Mucosa of descending colon (tissue), 3 donors: ENCODE results near the gene TRIM69. TPM values are rescaled to one million over a fixed set of nuclear protein-coding genes. Genes with fewer than 3 reads are reported as not detected.

Experiments used
- ATAC-seq: fragments of 200-7000 bp; cut with Tn5 transposase; one replicate; pipeline ENCODE4 v1.9.1; 2020; ENCODE audit warnings: mild to moderate bottlenecking, moderate library complexity
- DNase-seq, 3 donors: peaks; one replicate each; pipeline ENCODE4 v3.0.0-alpha.2; 2020
- H3K36me3 ChIP-seq: fragments of 200-600 bp; one replicate; pipeline ENCODE4 v1.8.0; 2021; ENCODE audit warnings: low read depth, mild to moderate bottlenecking
- H3K4me1 ChIP-seq: fragments of 200-600 bp; one replicate; pipeline ENCODE4 v1.8.0; 2021; ENCODE audit warnings: low read depth, mild to moderate bottlenecking
- H3K4me3 ChIP-seq: fragments of 200-600 bp; one replicate; pipeline ENCODE4 v1.8.0; 2021; ENCODE audit warnings: mild to moderate bottlenecking
- H3K9me3 ChIP-seq: fragments of 200-600 bp; one replicate; pipeline ENCODE4 v1.8.0; 2021; ENCODE audit warnings: mild to moderate bottlenecking
- intact Hi-C, 2 donors: fragments of 100-400 bp; cut with DNase I in 1 of 2; cut with micrococcal nuclease in 1 of 2; formaldehyde crosslinking; loops; one replicate each; pipeline versions ENCODE4 v1.11.0 to v1.11.1; 2022; cut with DNase I, micrococcal nuclease
- total RNA-seq, 3 donors: library from RNA; stranded (reverse); fragmentation: NEBNext Ultra II Directional in 2 of 3; extraction: Animal tissue kit (Norgen Biotek cat#: 25700) in 2 of 3; gene quantifications; one replicate each; pipeline versions ENCODE4 v1.2.1 to v1.2.4, GENCODE V29; 2021 to 2023
- TF ChIP-seq, protein P1 (sequence below): fragments of 200-600 bp; IDR thresholded peaks from one replicate; pipeline ENCODE4 v1.8.0; 2022; ENCODE audit warnings: antibody characterized with exemption, mild to moderate bottlenecking
- donor health status: DM: no; HTN: no; CAD: no; lungs with moderate emphysema.
- donor health status: DM: no; HTN: no; CAD: no.
- donor health status: DM: no; HTN: yes; CAD: no.

TRIM69 gene
- total RNA-seq, 3 donors from 2014 or later = 20.8 to 41.9 (median 21.5) TPM

DNA sequence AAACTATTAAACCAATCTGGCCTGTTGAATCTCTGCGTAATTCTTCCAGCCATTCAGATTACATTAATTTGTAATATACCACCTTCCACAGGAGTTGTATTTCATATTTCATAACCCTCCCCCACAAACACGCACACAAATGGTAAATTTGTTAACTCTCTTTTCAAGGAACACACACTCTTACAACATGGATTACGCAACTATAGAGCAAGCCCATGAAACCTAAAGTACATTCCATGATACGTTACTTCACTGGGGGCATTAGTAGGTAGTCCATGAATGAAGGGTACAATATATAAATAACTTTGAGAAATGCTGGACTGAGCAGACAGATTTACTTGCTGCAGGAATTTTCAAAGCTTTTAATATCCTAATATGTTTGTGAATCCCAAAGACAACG, 65.0 kb downstream of the TRIM69 start:
- DNase-seq = no peak
- Histone ChIP-seq H3K9me3 (no peaks in the 10 kb centered on the region), H3K4me1 (no peaks in the 10 kb centered on the region), H3K4me3 (no peak overlapping the region), H3K36me3 (no peaks in the 10 kb centered on the region)
- ATAC-seq = no peak
- intact Hi-C loops = no loop called here
- TF ChIP-seq, protein P1, sequence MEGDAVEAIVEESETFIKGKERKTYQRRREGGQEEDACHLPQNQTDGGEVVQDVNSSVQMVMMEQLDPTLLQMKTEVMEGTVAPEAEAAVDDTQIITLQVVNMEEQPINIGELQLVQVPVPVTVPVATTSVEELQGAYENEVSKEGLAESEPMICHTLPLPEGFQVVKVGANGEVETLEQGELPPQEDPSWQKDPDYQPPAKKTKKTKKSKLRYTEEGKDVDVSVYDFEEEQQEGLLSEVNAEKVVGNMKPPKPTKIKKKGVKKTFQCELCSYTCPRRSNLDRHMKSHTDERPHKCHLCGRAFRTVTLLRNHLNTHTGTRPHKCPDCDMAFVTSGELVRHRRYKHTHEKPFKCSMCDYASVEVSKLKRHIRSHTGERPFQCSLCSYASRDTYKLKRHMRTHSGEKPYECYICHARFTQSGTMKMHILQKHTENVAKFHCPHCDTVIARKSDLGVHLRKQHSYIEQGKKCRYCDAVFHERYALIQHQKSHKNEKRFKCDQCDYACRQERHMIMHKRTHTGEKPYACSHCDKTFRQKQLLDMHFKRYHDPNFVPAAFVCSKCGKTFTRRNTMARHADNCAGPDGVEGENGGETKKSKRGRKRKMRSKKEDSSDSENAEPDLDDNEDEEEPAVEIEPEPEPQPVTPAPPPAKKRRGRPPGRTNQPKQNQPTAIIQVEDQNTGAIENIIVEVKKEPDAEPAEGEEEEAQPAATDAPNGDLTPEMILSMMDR = no peak

DNA sequence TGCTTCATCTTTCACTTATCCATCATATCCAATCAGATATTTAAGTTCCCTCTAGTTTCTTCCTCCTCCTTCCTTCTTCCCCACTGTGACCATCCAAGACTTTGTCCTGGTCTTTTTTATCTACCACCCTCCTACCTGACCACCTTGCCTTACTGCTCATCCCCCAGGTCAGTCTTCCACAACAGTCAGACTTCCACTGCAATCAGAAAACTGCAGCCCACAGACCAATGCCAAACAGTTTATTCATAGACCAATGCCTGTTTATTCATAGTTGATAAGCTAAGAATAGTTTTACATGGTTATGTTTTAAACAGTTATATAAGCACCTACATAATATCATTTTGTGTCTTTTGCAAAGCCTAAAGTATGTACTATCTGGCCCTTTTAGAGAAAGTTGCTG, 65.5 kb downstream of the TRIM69 start:
- DNase-seq (no peak), ATAC-seq (no peak)
- H3K4me1 ChIP-seq = no peaks in the 10 kb centered on the region
- intact Hi-C loops = no loop called here
- no peaks in the 10 kb centered on the region for H3K36me3 ChIP-seq
- TF ChIP-seq, protein P1 = no peak
- H3K4me3 ChIP-seq = no peak overlapping the region
- H3K9me3 ChIP-seq = no peaks in the 10 kb centered on the region

DNA sequence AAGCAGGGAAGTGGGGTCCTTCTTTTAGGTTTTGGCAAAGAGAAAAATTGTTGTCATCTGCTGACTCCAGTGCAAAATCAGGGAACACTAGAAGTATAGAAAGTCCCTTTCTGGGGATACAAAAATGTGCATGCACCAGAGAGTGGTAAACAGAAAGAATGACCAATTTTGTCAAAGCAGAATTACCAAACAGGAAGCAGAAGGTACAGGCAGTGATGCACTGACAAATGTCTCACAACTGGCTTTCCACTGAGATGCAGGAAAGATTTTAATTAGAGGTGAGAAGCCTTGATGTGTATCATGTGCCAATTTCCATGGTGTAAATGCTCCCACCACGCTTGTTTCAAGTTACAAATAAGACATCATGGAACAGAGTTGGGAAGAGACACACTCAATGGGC, 66.0 kb downstream of the TRIM69 start:
- no peaks in the 10 kb centered on the region for H3K9me3 ChIP-seq
- no peak for ATAC-seq
- TF ChIP-seq, protein P1 = no peak
- no peaks in the 10 kb centered on the region for H3K4me1 ChIP-seq
- intact Hi-C loops = no loop called here
- DNase-seq = no peak
- H3K4me3 ChIP-seq = no peak overlapping the region
- no peaks in the 10 kb centered on the region for H3K36me3 ChIP-seq

DNA sequence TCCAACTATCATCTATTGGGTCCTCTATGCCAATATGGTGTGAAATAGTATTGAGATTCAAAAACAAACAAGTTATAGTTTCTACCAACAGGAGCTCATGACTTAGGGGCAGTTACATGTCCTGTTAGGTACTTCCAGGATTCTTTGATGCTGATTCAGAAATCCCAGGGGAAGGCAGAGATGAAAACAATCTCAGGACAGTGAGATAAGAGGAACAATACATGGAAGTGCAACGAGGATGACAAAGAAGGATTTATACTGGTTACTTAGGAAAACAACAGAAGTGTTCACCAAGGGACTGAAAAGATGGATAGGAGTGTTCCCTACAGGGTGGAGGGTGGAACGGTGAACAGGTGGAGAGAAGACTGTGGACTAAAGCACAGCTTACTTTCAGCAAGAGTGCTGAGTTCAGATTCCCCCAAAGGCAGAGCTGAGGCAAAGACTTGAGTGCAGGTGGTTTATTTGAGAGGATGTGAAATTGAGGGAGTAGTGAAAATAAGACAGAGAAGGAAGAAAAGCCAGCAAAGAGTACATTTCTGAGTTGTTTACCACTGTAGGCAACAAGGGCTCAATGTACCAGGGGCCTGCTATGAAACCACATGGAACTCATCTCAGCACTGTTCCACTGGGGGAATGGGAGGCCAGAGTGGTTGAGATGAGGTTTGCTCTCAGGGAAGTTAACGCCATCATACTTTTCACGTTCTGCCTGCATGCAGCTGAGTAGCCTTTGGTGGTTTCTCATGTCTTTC, 68.1 kb downstream of the TRIM69 start:
- Histone ChIP-seq H3K36me3 (no peaks in the 10 kb centered on the region), H3K4me1 (no peaks in the 10 kb centered on the region), H3K9me3 (no peaks in the 10 kb centered on the region), H3K4me3 (no peak overlapping the region)
- intact Hi-C loops = no loop called here
- DNase-seq = no peak
- TF ChIP-seq, protein P1 = no peak
- ATAC-seq = no peak

DNA sequence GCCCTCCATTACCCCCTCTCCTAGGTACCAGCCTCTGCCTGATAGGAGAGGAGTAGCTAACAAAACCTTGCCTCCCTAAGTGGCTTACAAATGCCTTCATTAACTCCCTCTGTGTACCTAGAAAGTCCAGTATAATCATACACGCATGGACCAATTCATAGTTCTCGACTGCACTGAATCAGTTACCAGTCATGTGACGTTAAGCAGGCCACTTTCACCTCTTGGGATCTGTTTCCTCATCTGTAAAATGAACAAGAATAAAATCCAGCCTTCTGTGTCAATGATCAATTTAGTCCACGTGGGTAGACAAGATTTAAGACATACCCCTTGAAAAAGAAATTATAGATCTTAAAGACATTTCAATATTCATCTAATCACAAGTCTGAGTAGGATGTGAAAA, 72.2 kb downstream of the TRIM69 start:
- no peaks in the 10 kb centered on the region for H3K9me3 ChIP-seq
- no peak overlapping the region for H3K4me3 ChIP-seq
- DNase-seq (no peak), ATAC-seq (no peak)
- intact Hi-C loops = no loop called here
- H3K4me1 ChIP-seq = peaks cover 20% of the 10 kb centered on the region
- H3K36me3 ChIP-seq = no peaks in the 10 kb centered on the region
- TF ChIP-seq, protein P1 = no peak
